ENCODE data around the gene RHOV.

GRCh38 chr15:40893019-40893670 is 19.1 kb upstream of the RHOV start:
- TF ChIP-seq, protein P1, sequence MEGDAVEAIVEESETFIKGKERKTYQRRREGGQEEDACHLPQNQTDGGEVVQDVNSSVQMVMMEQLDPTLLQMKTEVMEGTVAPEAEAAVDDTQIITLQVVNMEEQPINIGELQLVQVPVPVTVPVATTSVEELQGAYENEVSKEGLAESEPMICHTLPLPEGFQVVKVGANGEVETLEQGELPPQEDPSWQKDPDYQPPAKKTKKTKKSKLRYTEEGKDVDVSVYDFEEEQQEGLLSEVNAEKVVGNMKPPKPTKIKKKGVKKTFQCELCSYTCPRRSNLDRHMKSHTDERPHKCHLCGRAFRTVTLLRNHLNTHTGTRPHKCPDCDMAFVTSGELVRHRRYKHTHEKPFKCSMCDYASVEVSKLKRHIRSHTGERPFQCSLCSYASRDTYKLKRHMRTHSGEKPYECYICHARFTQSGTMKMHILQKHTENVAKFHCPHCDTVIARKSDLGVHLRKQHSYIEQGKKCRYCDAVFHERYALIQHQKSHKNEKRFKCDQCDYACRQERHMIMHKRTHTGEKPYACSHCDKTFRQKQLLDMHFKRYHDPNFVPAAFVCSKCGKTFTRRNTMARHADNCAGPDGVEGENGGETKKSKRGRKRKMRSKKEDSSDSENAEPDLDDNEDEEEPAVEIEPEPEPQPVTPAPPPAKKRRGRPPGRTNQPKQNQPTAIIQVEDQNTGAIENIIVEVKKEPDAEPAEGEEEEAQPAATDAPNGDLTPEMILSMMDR (IDR thresholded peaks at IDR 0.05) = no peak
- no peak for TF ChIP-seq ZFX (IDR thresholded peaks at IDR 0.05; ENCODE audit: borderline replicate concordance)

All from 22Rv1 (cell line).